GM23338 (cell line): ENCODE data around the gene SLK. TPM values are rescaled to one million over a fixed set of nuclear protein-coding genes. Genes with fewer than 3 reads are reported as not detected.

ENCODE experiments used
- ATAC-seq: fragments of 200-7000 bp; cut with Tn5 transposase; 3 replicates; pipeline ENCODE4 v1.9.1; 2020
- DNase-seq: peaks from one replicate; pipeline ENCODE4 v3.0.0-alpha.2; 2015; ENCODE audit warnings: low spot score
- H2AFZ ChIP-seq: fragments of 200-600 bp; sonication (generic); 2 replicates; pipeline ENCODE4 v1.8.0; 2016; ENCODE audit warnings: antibody characterized with exemption, mild to moderate bottlenecking, moderate library complexity
- H3F3A ChIP-seq: fragments of 200-600 bp; sonication (generic); replicated peaks from 2 replicates; pipeline ENCODE4 v1.8.0; 2017; ENCODE audit warnings: antibody characterized with exemption, mixed run types, low read depth
- H3K27ac ChIP-seq: fragments of 200-600 bp; sonication (generic); 2 replicates; pipeline ENCODE4 v1.6.1; 2016; ENCODE audit warnings: low read depth
- H3K27me3 ChIP-seq: fragments of 200-600 bp; sonication (generic); 2 replicates; pipeline ENCODE4 v1.8.0; 2016; ENCODE audit warnings: mild to moderate bottlenecking, mixed run types, moderate library complexity; ENCODE audit not compliant: insufficient read depth
- H3K36me3 ChIP-seq: fragments of 200-600 bp; sonication (generic); 2 replicates; pipeline ENCODE4 v1.8.0; 2016; ENCODE audit warnings: mild to moderate bottlenecking; ENCODE audit not compliant: insufficient read depth
- H3K4me1 ChIP-seq: fragments of 200-600 bp; sonication (generic); 2 replicates; pipeline ENCODE4 v1.8.0; 2016; ENCODE audit warnings: mild to moderate bottlenecking, moderate library complexity; ENCODE audit not compliant: insufficient read depth
- H3K4me2 ChIP-seq: fragments of 200-600 bp; sonication (generic); 2 replicates; pipeline ENCODE4 v1.7.1; 2017; ENCODE audit warnings: mixed run types
- H3K4me3 ChIP-seq: fragments of 200-600 bp; sonication (generic); 2 replicates; pipeline ENCODE4 v1.6.1; 2016; ENCODE audit warnings: mixed run types
- H3K79me2 ChIP-seq: fragments of 200-600 bp; sonication (generic); replicated peaks from 2 replicates; pipeline ENCODE4 v1.8.0; 2017; ENCODE audit warnings: mild to moderate bottlenecking; ENCODE audit not compliant: insufficient read depth
- H3K9me2 ChIP-seq: fragments of 200-600 bp; sonication (generic); 2 replicates; pipeline ENCODE4 v1.8.0; 2017; ENCODE audit not compliant: insufficient read depth
- H4K20me1 ChIP-seq: fragments of 200-600 bp; sonication (generic); replicated peaks from 2 replicates; pipeline ENCODE4 v1.8.0; 2017; ENCODE audit warnings: mild to moderate bottlenecking; ENCODE audit not compliant: insufficient read depth
- H3K27ac Mint-ChIP-seq: 2 replicates; pipeline ENCODE4 v1.8.0; 2020; ENCODE audit warnings: inconsistent platforms, mild to moderate bottlenecking, moderate library complexity, mixed read lengths
- H3K27me3 Mint-ChIP-seq: 3 replicates; pipeline ENCODE4 v1.8.0; 2022; ENCODE audit warnings: low read depth, mild to moderate bottlenecking, moderate library complexity, mixed read lengths, inconsistent platforms; ENCODE audit not compliant: insufficient read depth, poor library complexity
- H3K36me3 Mint-ChIP-seq: 3 replicates; pipeline ENCODE4 v1.8.0; 2021; ENCODE audit warnings: low read depth, mild to moderate bottlenecking, inconsistent platforms, moderate library complexity, mixed read lengths
- H3K4me1 Mint-ChIP-seq: 3 replicates; pipeline ENCODE4 v1.8.0; 2020; ENCODE audit warnings: mild to moderate bottlenecking, inconsistent platforms, mixed read lengths
- H3K4me3 Mint-ChIP-seq: 3 replicates; pipeline ENCODE4 v1.8.0; 2021; ENCODE audit warnings: moderate library complexity, mild to moderate bottlenecking, inconsistent platforms, mixed read lengths
- H3K9me3 Mint-ChIP-seq: 3 replicates; pipeline ENCODE4 v1.8.0; 2020; ENCODE audit warnings: moderate library complexity, mild to moderate bottlenecking, inconsistent platforms, mixed read lengths
- CREB1 ChIP-seq: fragments of 250-450 bp; sonication (Bioruptor Pico); IDR thresholded peaks from 2 replicates; pipeline ENCODE4 v1.5.0; 2020; ENCODE audit warnings: low read depth, mild to moderate bottlenecking, moderate library complexity
- EZH2 ChIP-seq: fragments of 200-600 bp; sonication (generic); IDR thresholded peaks from one replicate; pipeline ENCODE4 v1.8.0; 2017; ENCODE audit warnings: antibody characterized with exemption, mild to moderate bottlenecking, low read depth; ENCODE audit not compliant: unreplicated experiment
- EZH2phosphoT487 ChIP-seq: fragments of 200-600 bp; sonication (generic); IDR thresholded peaks from one replicate; pipeline ENCODE4 v1.8.1; 2018; ENCODE audit warnings: antibody characterized with exemption; ENCODE audit not compliant: unreplicated experiment
- NANOG ChIP-seq: IDR thresholded peaks from 2 replicates; pipeline ENCODE4 v1.6.1; 2016; ENCODE audit warnings: antibody characterized with exemption, borderline replicate concordance
- POLR2AphosphoS5 ChIP-seq: IDR thresholded peaks from 2 replicates; pipeline ENCODE4 v1.6.1; 2016; ENCODE audit warnings: antibody characterized with exemption, low read depth
- STAT1 ChIP-seq: IDR thresholded peaks from one replicate; pipeline ENCODE4 v1.6.1; 2016; ENCODE audit warnings: antibody characterized with exemption; ENCODE audit not compliant: unreplicated experiment
- ZNF114 ChIP-seq: fragments of 250-450 bp; sonication (Bioruptor Pico); IDR thresholded peaks from 2 replicates; pipeline ENCODE4 v1.5.0; 2020; ENCODE audit warnings: mild to moderate bottlenecking, moderate library complexity
- ZNF331 ChIP-seq: fragments of 250-450 bp; sonication (Bioruptor Pico); IDR thresholded peaks from 2 replicates; pipeline ENCODE4 v1.5.0; 2020; ENCODE audit warnings: low read depth, mild to moderate bottlenecking, moderate library complexity
- polyA plus RNA-seq: library from polyadenylated mRNA; unstranded; fragments of >200 nt; fragmentation: Nextera tagmentation; extraction: Ambion mirVana; gene quantifications from 2 replicates; pipeline ENCODE4 v1.2.1, GENCODE V29; 2016
- total RNA-seq: library from RNA; depleted of rRNA; stranded (reverse); fragments of >200 nt; shearing (Covaris generic); gene quantifications from 2 replicates; pipeline ENCODE4 v1.2.3, GENCODE V29; 2014
- TF ChIP-seq, protein P1 (sequence below): IDR thresholded peaks from one replicate; pipeline ENCODE4 v1.6.1; 2018; ENCODE audit warnings: antibody characterized with exemption; ENCODE audit not compliant: unreplicated experiment
- TF ChIP-seq, protein P2 (sequence below), 2 experiments: fragments of 200-600 bp in 1 of 2; sonication (generic) in 1 of 2; conservative IDR thresholded peaks; 2 replicates each; pipeline versions ENCODE4 v1.5.1 to v1.6.1; 2016 to 2017; ENCODE audit warnings: antibody characterized with exemption in 2 of 2, low read depth in 2 of 2, mild to moderate bottlenecking in 2 of 2, moderate library complexity in 1 of 2
- TF ChIP-seq, protein P3 (sequence below): IDR thresholded peaks from 2 replicates; pipeline ENCODE4 v1.6.1; 2016; ENCODE audit warnings: antibody characterized with exemption
- TF ChIP-seq, protein P4 (sequence below): fragments of 250-450 bp; sonication (Bioruptor Pico); IDR thresholded peaks from 2 replicates; pipeline ENCODE4 v1.5.0; 2020; ENCODE audit warnings: mild to moderate bottlenecking, moderate library complexity

The SLK gene
- total and polyA plus RNA-seq, 2 experiments from 2014 or later = 8.4 to 21.5 TPM

DNA sequence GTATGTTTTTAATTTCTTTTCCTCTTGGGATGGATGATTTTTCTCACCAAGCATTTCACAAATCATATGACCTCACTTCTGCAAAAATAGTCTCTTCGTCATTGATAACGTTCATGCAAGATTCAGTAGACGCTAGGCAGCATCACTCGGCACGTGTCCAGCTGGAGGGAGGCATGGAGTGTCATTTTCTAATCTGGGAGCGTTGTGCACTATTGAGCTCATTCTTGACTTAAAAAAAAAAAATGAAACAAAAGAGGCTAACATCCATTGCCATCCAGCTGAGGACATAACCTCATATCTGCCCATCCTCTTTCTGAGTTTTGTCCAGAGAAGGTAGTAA, 62.6 kb downstream of the SLK start:
- no peaks in the 10 kb centered on the region for H3K27me3 ChIP-seq
- no peaks in the 10 kb centered on the region for H4K20me1 ChIP-seq
- TF ChIP-seq, protein P1, sequence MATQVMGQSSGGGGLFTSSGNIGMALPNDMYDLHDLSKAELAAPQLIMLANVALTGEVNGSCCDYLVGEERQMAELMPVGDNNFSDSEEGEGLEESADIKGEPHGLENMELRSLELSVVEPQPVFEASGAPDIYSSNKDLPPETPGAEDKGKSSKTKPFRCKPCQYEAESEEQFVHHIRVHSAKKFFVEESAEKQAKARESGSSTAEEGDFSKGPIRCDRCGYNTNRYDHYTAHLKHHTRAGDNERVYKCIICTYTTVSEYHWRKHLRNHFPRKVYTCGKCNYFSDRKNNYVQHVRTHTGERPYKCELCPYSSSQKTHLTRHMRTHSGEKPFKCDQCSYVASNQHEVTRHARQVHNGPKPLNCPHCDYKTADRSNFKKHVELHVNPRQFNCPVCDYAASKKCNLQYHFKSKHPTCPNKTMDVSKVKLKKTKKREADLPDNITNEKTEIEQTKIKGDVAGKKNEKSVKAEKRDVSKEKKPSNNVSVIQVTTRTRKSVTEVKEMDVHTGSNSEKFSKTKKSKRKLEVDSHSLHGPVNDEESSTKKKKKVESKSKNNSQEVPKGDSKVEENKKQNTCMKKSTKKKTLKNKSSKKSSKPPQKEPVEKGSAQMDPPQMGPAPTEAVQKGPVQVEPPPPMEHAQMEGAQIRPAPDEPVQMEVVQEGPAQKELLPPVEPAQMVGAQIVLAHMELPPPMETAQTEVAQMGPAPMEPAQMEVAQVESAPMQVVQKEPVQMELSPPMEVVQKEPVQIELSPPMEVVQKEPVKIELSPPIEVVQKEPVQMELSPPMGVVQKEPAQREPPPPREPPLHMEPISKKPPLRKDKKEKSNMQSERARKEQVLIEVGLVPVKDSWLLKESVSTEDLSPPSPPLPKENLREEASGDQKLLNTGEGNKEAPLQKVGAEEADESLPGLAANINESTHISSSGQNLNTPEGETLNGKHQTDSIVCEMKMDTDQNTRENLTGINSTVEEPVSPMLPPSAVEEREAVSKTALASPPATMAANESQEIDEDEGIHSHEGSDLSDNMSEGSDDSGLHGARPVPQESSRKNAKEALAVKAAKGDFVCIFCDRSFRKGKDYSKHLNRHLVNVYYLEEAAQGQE = no peak
- TF ChIP-seq, protein P2, sequence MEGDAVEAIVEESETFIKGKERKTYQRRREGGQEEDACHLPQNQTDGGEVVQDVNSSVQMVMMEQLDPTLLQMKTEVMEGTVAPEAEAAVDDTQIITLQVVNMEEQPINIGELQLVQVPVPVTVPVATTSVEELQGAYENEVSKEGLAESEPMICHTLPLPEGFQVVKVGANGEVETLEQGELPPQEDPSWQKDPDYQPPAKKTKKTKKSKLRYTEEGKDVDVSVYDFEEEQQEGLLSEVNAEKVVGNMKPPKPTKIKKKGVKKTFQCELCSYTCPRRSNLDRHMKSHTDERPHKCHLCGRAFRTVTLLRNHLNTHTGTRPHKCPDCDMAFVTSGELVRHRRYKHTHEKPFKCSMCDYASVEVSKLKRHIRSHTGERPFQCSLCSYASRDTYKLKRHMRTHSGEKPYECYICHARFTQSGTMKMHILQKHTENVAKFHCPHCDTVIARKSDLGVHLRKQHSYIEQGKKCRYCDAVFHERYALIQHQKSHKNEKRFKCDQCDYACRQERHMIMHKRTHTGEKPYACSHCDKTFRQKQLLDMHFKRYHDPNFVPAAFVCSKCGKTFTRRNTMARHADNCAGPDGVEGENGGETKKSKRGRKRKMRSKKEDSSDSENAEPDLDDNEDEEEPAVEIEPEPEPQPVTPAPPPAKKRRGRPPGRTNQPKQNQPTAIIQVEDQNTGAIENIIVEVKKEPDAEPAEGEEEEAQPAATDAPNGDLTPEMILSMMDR (conservative IDR thresholded peaks at IDR 0.05; ENCODE audit: low read depth in 2 of 2) = no peak
- TF ChIP-seq, protein P3, sequence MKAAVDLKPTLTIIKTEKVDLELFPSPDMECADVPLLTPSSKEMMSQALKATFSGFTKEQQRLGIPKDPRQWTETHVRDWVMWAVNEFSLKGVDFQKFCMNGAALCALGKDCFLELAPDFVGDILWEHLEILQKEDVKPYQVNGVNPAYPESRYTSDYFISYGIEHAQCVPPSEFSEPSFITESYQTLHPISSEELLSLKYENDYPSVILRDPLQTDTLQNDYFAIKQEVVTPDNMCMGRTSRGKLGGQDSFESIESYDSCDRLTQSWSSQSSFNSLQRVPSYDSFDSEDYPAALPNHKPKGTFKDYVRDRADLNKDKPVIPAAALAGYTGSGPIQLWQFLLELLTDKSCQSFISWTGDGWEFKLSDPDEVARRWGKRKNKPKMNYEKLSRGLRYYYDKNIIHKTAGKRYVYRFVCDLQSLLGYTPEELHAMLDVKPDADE = no peak
- no peak for TF ChIP-seq EZH2
- no peak for TF ChIP-seq POLR2AphosphoS5
- no peak for TF ChIP-seq STAT1
- TF ChIP-seq ZNF331 (CRISPR knock-in tag) = no peak
- TF ChIP-seq, protein P4, sequence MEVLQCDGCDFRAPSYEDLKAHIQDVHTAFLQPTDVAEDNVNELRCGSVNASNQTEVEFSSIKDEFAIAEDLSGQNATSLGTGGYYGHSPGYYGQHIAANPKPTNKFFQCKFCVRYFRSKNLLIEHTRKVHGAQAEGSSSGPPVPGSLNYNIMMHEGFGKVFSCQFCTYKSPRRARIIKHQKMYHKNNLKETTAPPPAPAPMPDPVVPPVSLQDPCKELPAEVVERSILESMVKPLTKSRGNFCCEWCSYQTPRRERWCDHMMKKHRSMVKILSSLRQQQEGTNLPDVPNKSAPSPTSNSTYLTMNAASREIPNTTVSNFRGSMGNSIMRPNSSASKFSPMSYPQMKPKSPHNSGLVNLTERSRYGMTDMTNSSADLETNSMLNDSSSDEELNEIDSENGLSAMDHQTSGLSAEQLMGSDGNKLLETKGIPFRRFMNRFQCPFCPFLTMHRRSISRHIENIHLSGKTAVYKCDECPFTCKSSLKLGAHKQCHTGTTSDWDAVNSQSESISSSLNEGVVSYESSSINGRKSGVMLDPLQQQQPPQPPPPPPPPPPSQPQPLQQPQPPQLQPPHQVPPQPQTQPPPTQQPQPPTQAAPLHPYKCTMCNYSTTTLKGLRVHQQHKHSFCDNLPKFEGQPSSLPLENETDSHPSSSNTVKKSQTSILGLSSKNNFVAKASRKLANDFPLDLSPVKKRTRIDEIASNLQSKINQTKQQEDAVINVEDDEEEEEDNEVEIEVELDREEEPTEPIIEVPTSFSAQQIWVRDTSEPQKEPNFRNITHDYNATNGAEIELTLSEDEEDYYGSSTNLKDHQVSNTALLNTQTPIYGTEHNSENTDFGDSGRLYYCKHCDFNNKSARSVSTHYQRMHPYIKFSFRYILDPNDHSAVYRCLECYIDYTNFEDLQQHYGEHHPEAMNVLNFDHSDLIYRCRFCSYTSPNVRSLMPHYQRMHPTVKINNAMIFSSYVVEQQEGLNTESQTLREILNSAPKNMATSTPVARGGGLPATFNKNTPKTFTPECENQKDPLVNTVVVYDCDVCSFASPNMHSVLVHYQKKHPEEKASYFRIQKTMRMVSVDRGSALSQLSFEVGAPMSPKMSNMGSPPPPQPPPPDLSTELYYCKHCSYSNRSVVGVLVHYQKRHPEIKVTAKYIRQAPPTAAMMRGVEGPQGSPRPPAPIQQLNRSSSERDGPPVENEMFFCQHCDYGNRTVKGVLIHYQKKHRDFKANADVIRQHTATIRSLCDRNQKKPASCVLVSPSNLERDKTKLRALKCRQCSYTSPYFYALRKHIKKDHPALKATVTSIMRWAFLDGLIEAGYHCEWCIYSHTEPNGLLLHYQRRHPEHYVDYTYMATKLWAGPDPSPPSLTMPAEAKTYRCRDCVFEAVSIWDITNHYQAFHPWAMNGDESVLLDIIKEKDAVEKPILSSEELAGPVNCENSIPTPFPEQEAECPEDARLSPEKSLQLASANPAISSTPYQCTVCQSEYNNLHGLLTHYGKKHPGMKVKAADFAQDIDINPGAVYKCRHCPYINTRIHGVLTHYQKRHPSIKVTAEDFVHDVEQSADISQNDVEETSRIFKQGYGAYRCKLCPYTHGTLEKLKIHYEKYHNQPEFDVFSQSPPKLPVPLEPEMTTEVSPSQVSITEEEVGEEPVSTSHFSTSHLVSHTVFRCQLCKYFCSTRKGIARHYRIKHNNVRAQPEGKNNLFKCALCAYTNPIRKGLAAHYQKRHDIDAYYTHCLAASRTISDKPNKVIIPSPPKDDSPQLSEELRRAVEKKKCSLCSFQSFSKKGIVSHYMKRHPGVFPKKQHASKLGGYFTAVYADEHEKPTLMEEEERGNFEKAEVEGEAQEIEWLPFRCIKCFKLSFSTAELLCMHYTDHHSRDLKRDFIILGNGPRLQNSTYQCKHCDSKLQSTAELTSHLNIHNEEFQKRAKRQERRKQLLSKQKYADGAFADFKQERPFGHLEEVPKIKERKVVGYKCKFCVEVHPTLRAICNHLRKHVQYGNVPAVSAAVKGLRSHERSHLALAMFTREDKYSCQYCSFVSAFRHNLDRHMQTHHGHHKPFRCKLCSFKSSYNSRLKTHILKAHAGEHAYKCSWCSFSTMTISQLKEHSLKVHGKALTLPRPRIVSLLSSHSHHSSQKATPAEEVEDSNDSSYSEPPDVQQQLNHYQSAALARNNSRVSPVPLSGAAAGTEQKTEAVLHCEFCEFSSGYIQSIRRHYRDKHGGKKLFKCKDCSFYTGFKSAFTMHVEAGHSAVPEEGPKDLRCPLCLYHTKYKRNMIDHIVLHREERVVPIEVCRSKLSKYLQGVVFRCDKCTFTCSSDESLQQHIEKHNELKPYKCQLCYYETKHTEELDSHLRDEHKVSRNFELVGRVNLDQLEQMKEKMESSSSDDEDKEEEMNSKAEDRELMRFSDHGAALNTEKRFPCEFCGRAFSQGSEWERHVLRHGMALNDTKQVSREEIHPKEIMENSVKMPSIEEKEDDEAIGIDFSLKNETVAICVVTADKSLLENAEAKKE = no peak
- TF ChIP-seq NANOG = no peak
- no peak for TF ChIP-seq EZH2phosphoT487
- TF ChIP-seq ZNF114 (CRISPR knock-in tag) = no peak
- TF ChIP-seq CREB1 (CRISPR knock-in tag) = no peak
- no peak overlapping the region for H3K4me3 ChIP-seq
- H3K27ac Mint-ChIP-seq = no peak overlapping the region
- H3K27ac ChIP-seq = no peak overlapping the region
- H3K9me2 ChIP-seq = no peaks in the 10 kb centered on the region
- peaks cover 5% of the 10 kb centered on the region for H3K27me3 Mint-ChIP-seq
- no peak for ATAC-seq
- H3K4me3 Mint-ChIP-seq = no peak overlapping the region
- H3K4me1 Mint-ChIP-seq = peaks cover 29% of the 10 kb centered on the region
- no peaks in the 10 kb centered on the region for H3K36me3 ChIP-seq
- no peaks in the 10 kb centered on the region for H3F3A ChIP-seq
- no peaks in the 10 kb centered on the region; the same call in 2 of the 3 replicates for H3K9me3 Mint-ChIP-seq
- no peak overlapping the region for H2AFZ ChIP-seq
- H3K4me1 ChIP-seq = peaks cover 16% of the 10 kb centered on the region
- H3K79me2 ChIP-seq = no peaks in the 10 kb centered on the region
- no peaks in the 10 kb centered on the region for H3K36me3 Mint-ChIP-seq
- no peak overlapping the region for H3K4me2 ChIP-seq
- no peak for DNase-seq
